NCI-H1105 treated with DMSO at 0.1 percent for 48 hours (cell line): Measurements from ENCODE around the gene TMEM92.
"Not testable (repeated sequence)": the region's sequence is repeated elsewhere in the genome, so short reads cannot be mapped to it uniquely, and the experiment has no call there.

Experiments
- DNase-seq: peaks from one replicate; lab custom pipeline; 2025; lab: John Stamatoyannopoulos, UW

Gene TMEM92

DNA sequence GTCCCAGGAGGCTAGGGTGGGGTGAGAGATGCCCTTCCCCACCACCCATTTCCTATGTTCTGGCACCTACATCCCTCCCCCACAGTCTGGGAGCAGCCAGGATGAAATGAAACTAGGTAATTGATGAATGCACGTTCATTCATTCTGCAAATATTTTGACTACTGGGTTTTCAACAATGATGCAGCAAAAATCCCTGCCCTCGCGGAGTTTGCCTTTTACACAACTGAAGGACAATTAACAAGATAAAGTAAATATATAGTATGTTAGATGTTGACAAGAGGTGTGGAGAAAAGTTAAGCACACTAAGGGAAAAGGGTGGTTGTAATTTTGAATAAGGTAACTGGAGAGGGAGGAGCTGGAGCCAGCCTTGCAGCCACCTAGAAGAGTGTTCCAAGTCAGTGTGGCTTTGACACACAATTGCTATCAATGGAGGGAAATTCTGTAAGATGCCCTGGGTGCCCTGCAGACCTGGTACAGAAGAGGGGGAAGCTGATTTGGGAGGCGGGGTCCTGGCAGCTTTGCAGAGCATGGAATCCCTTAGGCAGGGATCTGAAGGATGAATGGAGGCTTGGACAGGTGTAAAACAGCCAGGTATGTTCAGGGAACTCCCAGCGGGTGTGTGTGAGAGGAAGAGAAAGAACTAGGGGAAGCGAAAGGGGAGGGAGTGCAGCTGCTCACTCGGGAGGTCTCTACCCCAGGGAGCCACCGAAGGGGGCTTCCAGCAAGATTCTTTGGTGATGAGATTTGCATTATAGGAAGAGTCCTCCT lies 2.5 kb downstream of the TMEM92 start:
- no peak for DNase-seq

- DNase-seq, result no peak
These were observed 3.1 kb downstream of the TMEM92 start for GRCh38 chr17:50277357-50277754.

DNA sequence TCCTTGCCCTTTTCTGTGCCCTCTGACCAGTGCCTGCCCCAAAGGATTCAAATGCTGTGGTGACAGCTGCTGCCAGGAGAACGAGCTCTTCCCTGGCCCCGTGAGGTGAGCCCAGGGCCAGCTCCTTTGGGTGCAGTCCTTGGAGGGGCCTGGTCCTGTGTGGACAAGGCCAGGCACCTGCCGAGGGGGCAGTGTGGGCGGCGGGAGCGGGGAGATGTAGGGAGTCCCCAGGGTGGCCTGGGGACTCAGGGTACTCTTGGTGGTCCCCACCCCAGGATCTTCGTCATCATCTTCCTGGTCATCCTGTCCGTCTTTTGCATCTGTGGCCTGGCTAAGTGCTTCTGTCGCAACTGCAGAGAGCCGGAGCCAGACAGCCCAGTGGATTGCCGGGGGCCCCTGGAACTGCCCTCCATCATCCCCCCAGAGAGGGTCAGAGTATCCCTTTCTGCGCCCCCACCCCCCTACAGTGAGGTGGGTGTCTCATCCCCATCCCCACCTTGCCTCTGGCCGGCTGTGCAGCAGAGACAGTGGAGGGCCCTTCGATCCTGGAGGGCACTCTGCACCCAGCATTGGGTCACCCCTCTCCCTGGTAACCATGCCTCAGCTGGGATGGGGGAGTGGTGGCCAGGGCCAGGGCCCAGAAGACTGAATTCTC lies 4.4 kb downstream of the TMEM92 start:
- DNase-seq, result no peak

- DNase-seq, result no peak
These were observed 4.9 kb downstream of the TMEM92 start for GRCh38 chr17:50279181-50279526.

DNA sequence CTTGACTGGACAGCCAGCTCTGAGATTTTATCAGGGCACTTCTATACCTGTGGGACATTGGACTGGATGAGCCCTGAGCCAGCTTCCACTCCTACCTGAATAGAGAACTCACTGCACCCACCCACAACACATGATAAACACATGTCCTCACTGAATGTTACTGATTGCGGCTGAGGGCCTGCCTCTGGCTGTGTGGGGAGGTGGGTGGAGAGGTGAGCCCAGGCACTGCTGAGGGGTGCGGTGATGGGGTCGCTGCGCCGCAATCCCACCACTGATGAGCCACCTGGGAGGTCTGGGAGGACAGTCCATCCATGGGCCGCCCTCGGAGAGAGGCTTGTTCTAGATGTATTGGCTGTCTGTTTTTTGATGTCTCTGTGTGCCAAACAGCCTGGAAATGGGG lies 5.4 kb downstream of the TMEM92 start:
- no peak for DNase-seq

DNA sequence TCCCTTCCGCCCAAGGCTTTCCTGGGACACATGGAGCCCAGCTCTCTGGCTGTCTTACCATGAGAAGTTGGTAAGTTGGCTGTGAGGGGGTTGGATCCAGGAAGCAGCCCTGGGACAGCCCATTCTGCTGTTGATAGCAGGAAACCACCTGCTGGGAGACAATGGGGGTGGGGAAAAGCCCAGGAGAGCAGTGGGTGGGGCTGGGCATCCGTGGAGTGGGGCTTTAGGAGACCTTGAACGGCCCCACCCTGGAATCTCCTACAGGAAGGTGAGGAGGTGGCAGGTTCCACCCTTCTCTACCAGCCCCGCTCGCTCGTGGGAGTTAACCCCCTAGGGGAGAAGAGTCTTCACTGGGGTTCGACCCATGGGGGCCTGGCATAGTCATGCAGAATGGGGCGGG lies 5.8 kb downstream of the TMEM92 start:
- DNase-seq, result no peak

DNA sequence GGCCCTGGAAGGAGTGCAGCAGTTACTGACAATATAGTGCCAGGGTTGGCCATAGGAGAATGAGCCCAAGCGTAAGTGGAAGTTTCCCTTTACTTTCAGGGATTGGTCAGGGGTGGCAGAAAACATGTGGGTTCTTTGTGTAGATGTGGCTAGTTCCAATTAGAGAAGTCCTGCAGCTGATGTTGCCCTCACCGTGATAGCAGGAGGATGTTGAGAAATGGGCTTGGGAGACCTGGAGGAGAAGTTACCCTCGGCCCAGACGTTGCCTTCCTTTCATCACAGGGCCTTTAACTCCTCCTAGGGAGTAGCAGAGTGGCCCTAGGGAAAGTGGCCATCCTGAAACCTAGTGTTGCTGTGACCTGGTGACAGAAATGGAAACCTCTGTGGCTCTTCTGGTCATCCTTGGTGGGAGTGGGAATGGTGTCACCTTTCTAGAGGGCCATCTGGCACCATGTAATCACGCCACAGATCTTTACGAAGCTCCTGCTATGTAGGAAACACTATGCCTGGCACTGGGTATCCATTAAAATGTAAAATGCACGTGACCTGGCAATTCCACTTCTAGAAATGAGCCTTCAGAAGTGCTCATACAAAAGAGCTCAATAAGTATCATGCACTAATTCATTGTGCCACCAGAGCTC lies 6.7 kb downstream of the TMEM92 start:
- no peak for DNase-seq

- no peak for DNase-seq
These were observed 7.6 kb downstream of the TMEM92 start for GRCh38 chr17:50281739-50282401.

DNA sequence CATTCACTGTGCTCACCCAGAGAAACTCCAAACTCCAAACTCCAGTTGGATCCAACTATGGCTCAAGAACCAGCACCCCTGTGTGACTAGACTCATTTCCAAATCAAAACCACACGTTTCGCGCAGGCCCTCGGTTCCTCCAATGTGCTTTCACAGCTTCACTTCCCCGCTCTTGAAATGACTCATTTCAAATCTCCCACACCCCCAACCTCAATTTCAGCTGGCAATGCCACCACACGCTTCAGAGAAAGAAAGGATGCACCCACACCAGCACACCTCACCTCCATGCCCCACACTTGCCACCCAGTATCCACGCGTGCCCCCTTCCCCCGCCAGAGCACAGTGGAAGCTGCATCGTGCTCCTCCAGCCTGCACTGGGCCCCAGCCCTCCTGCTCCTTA lies 9.0 kb downstream of the TMEM92 start:
- DNase-seq, result no peak

DNA sequence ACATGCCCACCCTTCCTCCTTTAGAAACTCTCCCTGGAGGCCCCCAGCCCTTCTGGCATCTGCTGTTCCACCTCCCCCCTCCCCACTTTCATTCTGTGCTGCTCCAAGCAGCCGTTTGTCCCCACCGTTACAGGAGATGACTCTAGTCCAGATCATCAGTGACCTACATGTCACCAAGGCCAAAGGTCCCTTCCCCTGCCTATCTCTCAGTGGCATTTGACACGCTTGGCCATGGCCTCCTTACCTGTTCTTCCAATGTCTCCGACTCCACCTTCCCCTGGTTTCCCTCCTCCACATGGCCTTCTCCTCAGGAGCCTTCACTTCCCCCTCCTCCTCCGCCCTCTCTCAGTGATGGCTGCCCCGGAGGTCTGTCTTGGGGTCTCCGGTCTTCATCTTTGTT lies 9.4 kb downstream of the TMEM92 start:
- no peak for DNase-seq

DNA sequence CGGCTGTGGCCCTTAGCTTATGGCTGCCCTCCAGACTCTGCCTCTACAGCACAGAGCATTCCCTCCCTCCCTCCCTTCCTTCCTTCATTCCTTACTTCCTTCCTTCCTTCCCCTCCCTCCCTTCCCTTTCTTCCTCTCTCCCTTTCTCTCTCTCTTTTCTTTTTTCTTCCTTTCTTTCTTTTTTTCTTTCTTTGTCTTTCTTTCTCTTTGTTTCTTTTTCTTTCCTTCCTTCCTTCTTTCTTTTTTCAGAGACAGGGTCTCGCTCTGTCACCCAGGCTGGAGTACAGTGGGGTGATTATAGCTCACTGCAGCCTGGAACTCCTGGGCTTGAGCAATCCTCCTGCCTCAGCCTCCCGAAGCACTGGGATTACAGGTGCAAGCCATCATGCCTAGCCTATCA lies 11.7 kb downstream of the TMEM92 start:
- DNase-seq, result no peak

GRCh38 chr17:50287302-50287701 lies 13.0 kb downstream of the TMEM92 start:
- DNase-seq, result not testable (repeated sequence)

GRCh38 chr17:50288306-50288705 lies 14.0 kb downstream of the TMEM92 start:
- no peak for DNase-seq

DNA sequence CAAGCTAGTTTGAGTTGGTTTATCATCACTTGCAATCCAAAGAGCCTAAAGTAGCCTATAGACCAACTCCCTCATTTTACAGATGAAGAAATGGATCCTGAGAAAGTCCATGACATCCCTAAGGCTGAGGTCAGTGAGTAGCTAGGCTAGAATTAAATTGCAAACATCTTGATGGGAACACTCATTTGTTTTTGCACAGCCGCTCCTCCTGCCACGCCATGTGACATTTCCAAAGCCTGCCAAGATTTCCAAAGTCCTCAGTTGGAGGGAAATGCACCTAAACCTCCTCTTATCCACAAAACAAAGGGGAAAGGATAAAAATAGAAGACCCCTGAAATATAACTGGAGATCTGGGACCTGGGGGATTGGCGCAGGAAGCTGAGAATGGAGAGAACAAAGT lies 15.0 kb downstream of the TMEM92 start:
- DNase-seq, result no peak

DNA sequence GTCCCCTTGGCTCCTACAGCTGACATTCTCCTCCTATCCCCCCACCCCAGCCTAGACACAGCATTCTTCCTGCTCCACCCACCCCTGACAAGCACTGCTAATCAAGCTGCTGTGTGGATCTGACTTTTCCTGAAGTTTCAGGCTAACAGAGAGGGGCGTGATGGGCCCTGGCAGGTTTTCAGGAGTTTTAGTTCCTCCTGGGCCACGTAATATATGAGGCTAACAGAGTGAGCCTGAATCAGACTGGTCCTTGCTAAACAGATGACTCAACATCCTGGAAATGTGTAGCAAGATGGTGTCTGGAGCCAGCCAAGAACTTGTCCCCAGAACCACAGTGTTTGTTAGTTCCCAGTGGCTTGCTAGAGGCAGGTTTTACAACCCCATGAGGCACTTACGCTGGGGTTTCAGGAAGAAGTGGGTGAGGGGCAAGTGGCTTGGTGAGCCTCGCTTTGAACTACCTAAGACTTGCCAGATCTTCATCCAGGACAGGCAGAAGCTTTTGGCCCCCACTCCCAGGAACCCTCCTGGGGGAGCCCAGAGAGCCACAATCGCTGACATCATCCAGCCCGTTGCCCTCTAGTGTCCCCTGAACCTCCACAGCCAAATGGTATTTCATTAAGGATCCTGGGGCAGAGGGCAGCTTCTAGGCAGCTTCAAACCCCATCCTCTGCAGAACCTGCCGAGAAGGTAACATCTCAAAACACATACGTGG lies 15.9 kb downstream of the TMEM92 start:
- DNase-seq, result no peak

GRCh38 chr17:50290933-50291332 lies 16.7 kb downstream of the TMEM92 start:
- DNase-seq, result no peak

GRCh38 chr17:50292465-50292864 lies 18.2 kb downstream of the TMEM92 start:
- DNase-seq, result no peak

- no peak for DNase-seq
These were observed 20.8 kb downstream of the TMEM92 start for GRCh38 chr17:50295021-50295420.

DNA sequence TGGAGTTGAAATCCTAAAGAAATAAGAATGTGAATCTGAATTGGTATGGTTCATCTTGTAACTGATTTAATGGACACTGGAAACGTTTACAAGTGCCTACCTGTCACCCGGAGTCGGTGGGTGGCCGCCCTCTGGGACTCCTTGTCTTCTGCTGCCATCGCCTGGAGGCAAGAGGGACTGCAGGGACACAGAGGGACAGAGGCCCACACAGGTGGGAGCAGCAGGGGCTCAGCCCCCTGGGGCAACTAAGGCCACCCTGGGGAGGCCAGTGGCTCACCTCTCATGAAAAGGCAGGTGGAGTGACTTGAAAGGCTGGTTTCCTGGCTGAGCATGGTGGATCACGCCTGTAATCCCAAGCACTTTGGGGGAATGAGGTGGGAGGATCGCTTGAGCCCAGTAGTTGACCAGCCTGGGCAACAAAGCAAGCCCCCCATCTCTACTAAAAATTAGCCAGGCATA lies 23.2 kb downstream of the TMEM92 start:
- peak; percentile 50 for DNase-seq

DNA sequence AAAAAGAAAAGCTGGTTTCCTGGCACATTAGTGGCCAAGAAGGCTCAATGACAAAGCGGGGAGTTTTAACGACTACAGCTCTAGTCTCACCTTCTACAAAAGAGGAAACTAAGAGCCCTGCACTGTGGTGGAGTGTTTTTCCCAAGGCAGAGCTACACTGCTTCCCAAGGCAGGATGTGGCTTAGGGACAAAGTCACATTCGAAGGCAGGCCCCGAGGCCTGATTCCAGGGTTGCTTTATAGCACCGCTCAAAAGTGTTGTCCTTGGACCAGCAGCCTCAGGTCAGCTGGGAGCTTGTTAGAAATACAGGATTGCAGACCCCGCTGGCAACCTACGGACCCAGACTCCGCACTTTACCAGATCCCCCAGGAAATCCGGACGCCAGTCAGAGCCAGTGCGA lies 23.8 kb downstream of the TMEM92 start:
- DNase-seq, result no peak

DNA sequence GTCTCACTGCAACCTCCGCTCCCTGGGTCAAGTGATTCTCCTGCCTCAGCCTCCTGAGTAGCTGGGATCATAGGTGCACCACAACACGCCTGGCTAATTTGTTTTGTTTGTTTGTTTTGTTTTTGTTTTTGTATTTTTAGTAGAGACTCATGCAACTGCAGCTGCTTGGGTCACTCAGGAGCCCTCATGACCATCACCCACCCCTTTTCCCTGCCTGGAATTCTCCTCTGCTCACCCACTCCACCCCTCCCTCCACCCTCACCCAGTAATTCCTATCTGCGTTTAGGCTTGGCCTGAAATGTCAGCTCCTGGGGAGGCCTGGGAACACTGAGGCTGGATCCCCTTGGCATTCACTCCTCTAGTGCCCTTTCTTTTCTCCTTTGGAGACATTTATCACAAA lies 25.5 kb downstream of the TMEM92 start:
- no peak for DNase-seq

GRCh38 chr17:50300824-50301223 lies 26.6 kb downstream of the TMEM92 start:
- not testable (repeated sequence) for DNase-seq
